Keratinocyte (primary cell): ENCODE results near the gene R3HCC1L. TPM values are rescaled to one million over a fixed set of nuclear protein-coding genes. Genes with fewer than 3 reads are reported as not detected.

ENCODE experiments used
- DNase-seq: peaks from one replicate; pipeline ENCODE4 v3.0.0-alpha.2; 2011; ENCODE audit warnings: low read depth, missing footprints, low spot score
- FAIRE-seq: peaks from 2 replicates; lab custom pipeline; 2011; peaks lifted over from hg19 to GRCh38; lab: Jason Lieb, UNC
- H2AFZ ChIP-seq: 2 replicates; pipeline ENCODE4 v1.6.0; 2012; ENCODE audit warnings: low read length, control low read depth, inconsistent platforms; ENCODE audit not compliant: control insufficient read depth
- H3K27ac ChIP-seq: 2 replicates; pipeline ENCODE4 v1.5.1; 2011; ENCODE audit warnings: low read length; ENCODE audit not compliant: control insufficient read depth, insufficient read depth
- H3K27me3 ChIP-seq: 3 replicates; pipeline ENCODE4 v1.6.0; 2011; ENCODE audit warnings: low read length; ENCODE audit not compliant: control insufficient read depth, insufficient read depth; ENCODE audit errors: extremely low read depth
- H3K36me3 ChIP-seq, 2 experiments: 2 replicates in 1 of 2; 3 replicates in 1 of 2; pipeline ENCODE4 v1.5.1; 2011; ENCODE audit warnings: low read length in 2 of 2, mild to moderate bottlenecking in 1 of 2; ENCODE audit not compliant: control insufficient read depth in 2 of 2, insufficient read depth in 2 of 2; ENCODE audit errors: extremely low read depth in 1 of 2
- H3K4me1 ChIP-seq: 3 replicates; pipeline ENCODE4 v1.5.1; 2011; ENCODE audit warnings: low read length; ENCODE audit not compliant: control insufficient read depth, insufficient read depth; ENCODE audit errors: extremely low read depth
- H3K4me2 ChIP-seq: 3 replicates; pipeline ENCODE4 v1.6.0; 2011; ENCODE audit warnings: low read depth, low read length; ENCODE audit not compliant: control insufficient read depth, insufficient read depth; ENCODE audit errors: extremely low read depth
- H3K4me3 ChIP-seq, 3 experiments: fragments of 200-600 bp in 1 of 3; sonication (generic) in 1 of 3; 2 replicates in 2 of 3; 3 replicates in 1 of 3; pipeline ENCODE4 v1.5.1; 2011 to 2016; ENCODE audit warnings: low read length in 3 of 3, mild to moderate bottlenecking in 3 of 3, control low read depth in 2 of 3, inconsistent platforms in 1 of 3, low read depth in 1 of 3, mixed read lengths in 1 of 3, mixed run types in 1 of 3, moderate library complexity in 1 of 3; ENCODE audit not compliant: control insufficient read depth in 2 of 3, insufficient read depth in 2 of 3; ENCODE audit errors: extremely low read depth in 1 of 3
- H3K79me2 ChIP-seq: 2 replicates; pipeline ENCODE4 v1.6.0; 2012; ENCODE audit warnings: low read length; ENCODE audit not compliant: control insufficient read depth, insufficient read depth
- H3K9ac ChIP-seq: 3 replicates; pipeline ENCODE4 v1.6.0; 2011; ENCODE audit warnings: low read length; ENCODE audit not compliant: control insufficient read depth, insufficient read depth; ENCODE audit errors: extremely low read depth
- H3K9me1 ChIP-seq: 3 replicates; pipeline ENCODE4 v1.6.0; 2011; ENCODE audit warnings: low read length; ENCODE audit not compliant: control insufficient read depth, insufficient read depth; ENCODE audit errors: extremely low read depth
- H3K9me3 ChIP-seq: 2 replicates; pipeline ENCODE4 v1.5.1; 2012; ENCODE audit warnings: low read depth, low read length; ENCODE audit not compliant: control insufficient read depth
- H4K20me1 ChIP-seq: 3 replicates; pipeline ENCODE4 v1.6.0; 2011; ENCODE audit warnings: low read length; ENCODE audit not compliant: control insufficient read depth, insufficient read depth; ENCODE audit errors: extremely low read depth
- EZH2 ChIP-seq: IDR thresholded peaks from one replicate; pipeline ENCODE4 v1.6.1; 2012; ENCODE audit warnings: inconsistent platforms, mild to moderate bottlenecking, low read length, moderate library complexity
- dilution Hi-C: fragments of 300-500 bp; cut with MboI; formaldehyde crosslinking; loops from one replicate; pipeline ENCODE4 v1.7.0; 2020; ENCODE audit warnings: low sequenced_read_pairs; ENCODE audit not compliant: extremely low pct_ligation_motif_present
- polyA plus RNA-seq, 5 experiments: library from polyadenylated mRNA; depleted of rRNA in 3 of 5; stranded (reverse) in 3 of 5; stranded (forward) in 1 of 5; unstranded in 1 of 5; fragments of >200 nt; gene quantifications; 1 replicate in 1 of 5; 2 replicates in 3 of 5; 3 replicates in 1 of 5; pipeline versions ENCODE4 v1.2.1 to v1.2.3, GENCODE V29; 2011 to 2012; ENCODE audit warnings: missing spikeins in 2 of 5, low read depth in 1 of 5, low replicate concordance in 1 of 5
- TF ChIP-seq, protein P1 (sequence below), 3 experiments: IDR thresholded peaks in 1 of 3; conservative IDR thresholded peaks in 1 of 3; optimal IDR thresholded peaks in 1 of 3; 2 replicates in 2 of 3; 3 replicates in 1 of 3; pipeline versions ENCODE3 to v1.5.1; 2011; ENCODE audit warnings: low read length in 3 of 3, mild to moderate bottlenecking in 3 of 3, moderate library complexity in 2 of 3, control low read depth in 1 of 3, inconsistent platforms in 1 of 3; ENCODE audit not compliant: insufficient read depth in 2 of 3; ENCODE audit errors: extremely low read depth in 1 of 3

R3HCC1L gene
- polyA plus RNA-seq, 1 donor (not counting 4 experiments of a cell fraction or from before 2014, with no cell fraction given), result 11.7 TPM

DNA sequence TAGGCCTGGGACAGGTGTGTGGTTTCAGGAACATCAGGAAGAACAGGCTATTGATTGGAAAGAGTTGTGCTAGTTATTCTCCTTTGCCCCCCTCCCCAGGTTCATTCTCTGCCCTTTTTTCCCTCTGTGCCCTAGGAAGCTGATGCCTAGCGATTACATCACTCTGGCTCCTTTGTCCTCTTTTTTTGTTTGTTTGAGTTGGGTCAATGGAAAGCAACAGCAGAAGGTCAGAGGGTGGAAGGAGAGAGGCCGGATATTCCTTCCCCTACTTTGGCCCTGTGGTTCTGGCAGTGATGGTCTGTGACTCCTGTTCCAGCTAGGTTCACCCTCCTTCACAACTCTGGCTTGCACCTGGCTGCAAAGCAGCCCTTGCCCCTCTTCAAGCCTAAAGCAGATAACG is 114.7 kb downstream of the R3HCC1L start:
- FAIRE-seq (no peak), DNase-seq (no peak)
- Histone ChIP-seq H3K9me1 (no peaks in the 10 kb centered on the region), H3K27me3 (no peaks in the 10 kb centered on the region), H3K27ac (no peak overlapping the region), H4K20me1 (no peaks in the 10 kb centered on the region), H3K9ac (no peak overlapping the region), H2AFZ (no peak overlapping the region), H3K9me3 (no peaks in the 10 kb centered on the region), H3K79me2 (no peaks in the 10 kb centered on the region), H3K36me3 (peaks cover 8 to 25% of the 10 kb centered on the region in 2 experiments), H3K4me1 (no peaks in the 10 kb centered on the region), H3K4me3 (no peak overlapping the region), H3K4me2 (no peak overlapping the region)
- dilution Hi-C loops, result no loop called here
- TF ChIP-seq EZH2, result no peak
- TF ChIP-seq, protein P1, sequence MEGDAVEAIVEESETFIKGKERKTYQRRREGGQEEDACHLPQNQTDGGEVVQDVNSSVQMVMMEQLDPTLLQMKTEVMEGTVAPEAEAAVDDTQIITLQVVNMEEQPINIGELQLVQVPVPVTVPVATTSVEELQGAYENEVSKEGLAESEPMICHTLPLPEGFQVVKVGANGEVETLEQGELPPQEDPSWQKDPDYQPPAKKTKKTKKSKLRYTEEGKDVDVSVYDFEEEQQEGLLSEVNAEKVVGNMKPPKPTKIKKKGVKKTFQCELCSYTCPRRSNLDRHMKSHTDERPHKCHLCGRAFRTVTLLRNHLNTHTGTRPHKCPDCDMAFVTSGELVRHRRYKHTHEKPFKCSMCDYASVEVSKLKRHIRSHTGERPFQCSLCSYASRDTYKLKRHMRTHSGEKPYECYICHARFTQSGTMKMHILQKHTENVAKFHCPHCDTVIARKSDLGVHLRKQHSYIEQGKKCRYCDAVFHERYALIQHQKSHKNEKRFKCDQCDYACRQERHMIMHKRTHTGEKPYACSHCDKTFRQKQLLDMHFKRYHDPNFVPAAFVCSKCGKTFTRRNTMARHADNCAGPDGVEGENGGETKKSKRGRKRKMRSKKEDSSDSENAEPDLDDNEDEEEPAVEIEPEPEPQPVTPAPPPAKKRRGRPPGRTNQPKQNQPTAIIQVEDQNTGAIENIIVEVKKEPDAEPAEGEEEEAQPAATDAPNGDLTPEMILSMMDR (optimal IDR thresholded peaks at IDR 0.05 in 1 of 3, IDR thresholded peaks at IDR 0.05 in 1 of 3, conservative IDR thresholded peaks at IDR 0.05 in 1 of 3; ENCODE audit: extremely low read depth in 1 of 3, insufficient read depth in 2 of 3, low read length in 3 of 3), result no peak

DNA sequence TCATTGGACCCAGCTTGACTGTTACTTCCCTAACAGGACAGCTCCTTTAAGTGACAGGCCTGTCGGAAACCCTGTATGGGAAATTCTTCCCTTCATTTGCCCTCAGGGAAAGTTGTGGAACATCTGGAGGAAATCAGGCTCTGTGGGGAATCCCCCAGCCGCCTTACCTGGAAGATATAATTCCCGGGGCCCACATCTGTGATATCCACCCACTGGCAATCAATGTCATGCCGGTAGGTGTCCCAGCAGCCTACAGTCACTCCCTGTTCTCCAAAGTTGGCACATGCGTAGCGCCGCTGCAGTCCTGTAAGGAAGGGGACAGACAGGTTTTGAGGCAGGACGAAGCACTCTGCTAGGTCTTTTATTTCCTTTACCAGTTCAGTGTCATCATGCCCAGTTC is 116.9 kb downstream of the R3HCC1L start:
- no peaks in the 10 kb centered on the region for H3K9me1 ChIP-seq
- H3K27me3 ChIP-seq, result no peaks in the 10 kb centered on the region
- H3K9me3 ChIP-seq, result no peaks in the 10 kb centered on the region
- H2AFZ ChIP-seq, result no peak overlapping the region
- H4K20me1 ChIP-seq, result no peaks in the 10 kb centered on the region
- H3K36me3 ChIP-seq, result peaks cover 0 to 13% of the 10 kb centered on the region in 2 experiments
- no peaks in the 10 kb centered on the region for H3K4me1 ChIP-seq
- no peak for DNase-seq
- FAIRE-seq, result no peak
- H3K4me3 ChIP-seq, result no peak overlapping the region
- no peaks in the 10 kb centered on the region for H3K79me2 ChIP-seq
- dilution Hi-C loops, result no loop called here
- no peak overlapping the region for H3K4me2 ChIP-seq
- no peak overlapping the region for H3K9ac ChIP-seq
- TF ChIP-seq EZH2, result no peak
- TF ChIP-seq, protein P1 (optimal IDR thresholded peaks at IDR 0.05 in 1 of 3, IDR thresholded peaks at IDR 0.05 in 1 of 3, conservative IDR thresholded peaks at IDR 0.05 in 1 of 3; ENCODE audit: extremely low read depth in 1 of 3, insufficient read depth in 2 of 3, low read length in 3 of 3), result peak in 1 of 3 experiments; percentile 28
- H3K27ac ChIP-seq, result no peak overlapping the region
